Endothelial cell of umbilical vein (primary cell): ENCODE measurements around the gene SPAAR. TPM values are rescaled to one million over a fixed set of nuclear protein-coding genes. Genes with fewer than 3 reads are reported as not detected.

ENCODE experiments used
- BruUV-seq: library from RNA; stranded (reverse); fragments of 400-500 nt; replicated peaks from 2 replicates; lab custom pipeline; 2021; lab: Mats Ljungman, UMichigan
- CTCF ChIA-PET: fragments of 300-600, 350-600 bp; sonication (Branson Sonifier 250); formaldehyde crosslinking; loops from one replicate; lab custom pipeline; 2021; ENCODE audit warnings: antibody characterized with exemption, inconsistent platforms; lab: Charles Lee
- POLR2A ChIA-PET: fragments of 300-600, 350-600 bp; sonication (Branson Sonifier 250); formaldehyde crosslinking; loops from one replicate; lab custom pipeline; 2021; ENCODE audit warnings: antibody characterized with exemption, inconsistent platforms; lab: Charles Lee
- DNase-seq: peaks from one replicate; pipeline ENCODE4 v3.0.0-alpha.2; 2011; ENCODE audit warnings: low read depth, low spot score
- FAIRE-seq: peaks from 2 replicates; lab custom pipeline; 2011; peaks lifted over from hg19 to GRCh38; lab: Jason Lieb, UNC
- H2AFZ ChIP-seq: 2 replicates; pipeline ENCODE4 v1.6.0; 2012; ENCODE audit warnings: low read depth, low read length, control low read depth, inconsistent platforms
- H3K27ac ChIP-seq: 2 replicates; pipeline ENCODE4 v1.5.1; 2011; ENCODE audit warnings: low read depth, mild to moderate bottlenecking, control low read depth, low read length, moderate library complexity; ENCODE audit not compliant: insufficient read depth
- H3K27me3 ChIP-seq, 2 experiments: 2 replicates each; pipeline versions ENCODE4 v1.6.0 to v1.6.1; 2011; ENCODE audit warnings: low read length in 2 of 2, mixed read lengths in 1 of 2; ENCODE audit not compliant: control insufficient read depth in 2 of 2, insufficient read depth in 2 of 2
- H3K36me3 ChIP-seq, 2 experiments: 2 replicates in 1 of 2; 3 replicates in 1 of 2; pipeline ENCODE4 v1.5.1; 2011; ENCODE audit warnings: low read length in 2 of 2, mild to moderate bottlenecking in 1 of 2, moderate library complexity in 1 of 2; ENCODE audit not compliant: control insufficient read depth in 2 of 2, insufficient read depth in 2 of 2; ENCODE audit errors: extremely low read depth in 1 of 2
- H3K4me1 ChIP-seq: 3 replicates; pipeline ENCODE4 v1.5.1; 2011; ENCODE audit warnings: mild to moderate bottlenecking, low read length; ENCODE audit not compliant: control insufficient read depth, insufficient read depth; ENCODE audit errors: extremely low read depth
- H3K4me2 ChIP-seq: 2 replicates; pipeline ENCODE4 v1.6.1; 2011; ENCODE audit warnings: low read length, control low read depth, mixed read lengths; ENCODE audit not compliant: insufficient read depth
- H3K4me3 ChIP-seq, 3 experiments: fragments of 200-600 bp in 1 of 3; sonication (generic), shearing (Covaris generic) in 1 of 3; replicated peaks in 1 of 3; 2 replicates each; pipeline ENCODE4 v1.5.1; 2011 to 2016; ENCODE audit warnings: control low read depth in 3 of 3, low read length in 3 of 3, mild to moderate bottlenecking in 2 of 3, inconsistent platforms in 1 of 3, low read depth in 1 of 3, moderate library complexity in 1 of 3; ENCODE audit not compliant: insufficient read depth in 1 of 3
- H3K79me2 ChIP-seq: 2 replicates; pipeline ENCODE4 v1.6.0; 2012; ENCODE audit warnings: low read length, inconsistent platforms; ENCODE audit not compliant: control insufficient read depth, insufficient read depth
- H3K9ac ChIP-seq: replicated peaks from 2 replicates; pipeline ENCODE3; 2011; ENCODE audit warnings: low read length, control low read depth; ENCODE audit not compliant: insufficient read depth; ENCODE audit errors: extremely low read depth
- H3K9me1 ChIP-seq: replicated peaks from 3 replicates; pipeline ENCODE4 v1.6.0; 2011; ENCODE audit warnings: mild to moderate bottlenecking, low read length; ENCODE audit not compliant: control insufficient read depth, insufficient read depth; ENCODE audit errors: extremely low read depth
- H3K9me3 ChIP-seq: replicated peaks from 2 replicates; pipeline ENCODE4 v1.5.1; 2012; ENCODE audit warnings: low read length, inconsistent platforms; ENCODE audit not compliant: control insufficient read depth, insufficient read depth
- H4K20me1 ChIP-seq: replicated peaks from 2 replicates; pipeline ENCODE3; 2011; ENCODE audit warnings: mild to moderate bottlenecking, low read length; ENCODE audit not compliant: control insufficient read depth, insufficient read depth; ENCODE audit errors: extremely low read depth
- CTCF ChIP-seq, 2 donors: IDR thresholded peaks; 1 replicate in 1 of 2; 2 replicates in 1 of 2; pipeline ENCODE4 v1.5.1; 2011; ENCODE audit warnings: low read length in 2 of 2, mild to moderate bottlenecking in 2 of 2, moderate library complexity in 2 of 2, control low read depth in 1 of 2, inconsistent platforms in 1 of 2, low read depth in 1 of 2; ENCODE audit not compliant: insufficient read depth in 1 of 2; ENCODE audit errors: extremely low read depth in 1 of 2
- EZH2 ChIP-seq: IDR thresholded peaks from 2 replicates; pipeline ENCODE4 v1.6.1; 2012; ENCODE audit warnings: borderline replicate concordance, low read depth, mild to moderate bottlenecking, moderate library complexity, low read length, inconsistent platforms; ENCODE audit not compliant: severe bottlenecking
- FOS ChIP-seq: IDR thresholded peaks from 2 replicates; pipeline ENCODE4 v1.6.1; 2011; ENCODE audit warnings: mild to moderate bottlenecking, low read length, moderate library complexity, borderline replicate concordance; ENCODE audit not compliant: insufficient read depth
- GATA2 ChIP-seq: IDR thresholded peaks from 2 replicates; pipeline ENCODE4 v1.7.0; 2011; ENCODE audit warnings: low read depth, mild to moderate bottlenecking, moderate library complexity, mixed read lengths, low read length; ENCODE audit not compliant: insufficient read length, insufficient read depth
- JUN ChIP-seq: IDR thresholded peaks from 2 replicates; pipeline ENCODE4 v1.6.1; 2011; ENCODE audit warnings: borderline replicate concordance, low read depth; ENCODE audit not compliant: insufficient read length, insufficient read depth
- MAX ChIP-seq: IDR thresholded peaks from 2 replicates; pipeline ENCODE4 v1.6.1; 2011; ENCODE audit not compliant: insufficient read depth, insufficient read length
- MYC ChIP-seq: IDR thresholded peaks from one replicate; pipeline ENCODE4 v1.6.1; 2011; ENCODE audit warnings: mild to moderate bottlenecking, low read depth, low read length
- POLR2A ChIP-seq: IDR thresholded peaks from 2 replicates; pipeline ENCODE4 v1.6.1; 2012; ENCODE audit warnings: low read depth, mild to moderate bottlenecking, control low read depth, low read length
- POLR2AphosphoS5 ChIP-seq: IDR thresholded peaks from 2 replicates; pipeline ENCODE4 v1.6.1; 2012; ENCODE audit warnings: low read depth, mild to moderate bottlenecking, control low read depth, low read length, moderate library complexity; ENCODE audit not compliant: insufficient read depth
- dilution Hi-C: fragments of 300-500 bp; cut with MboI; formaldehyde crosslinking; loops from one replicate; pipeline ENCODE4 v1.15.0; 2019; ENCODE audit warnings: low sequenced_read_pairs; ENCODE audit not compliant: extremely low pct_ligation_motif_present
- intact Hi-C: fragments of 100-400 bp; cut with micrococcal nuclease; formaldehyde crosslinking; loops from one replicate; pipeline ENCODE4 v1.10.0; 2022
- polyA plus RNA-seq, 4 experiments: library from polyadenylated mRNA; depleted of rRNA in 3 of 4; stranded (reverse) in 3 of 4; unstranded in 1 of 4; fragments of >200 nt; gene quantifications; 2 replicates each; pipeline versions ENCODE4 v1.2.1 to v1.2.3, GENCODE V29; 2011 to 2012; ENCODE audit warnings: missing spikeins in 1 of 4
- total RNA-seq: library from RNA; stranded (reverse); gene quantifications from 2 replicates; pipeline ENCODE4 v1.2.3, GENCODE V29; 2021

The SPAAR gene
- total and polyA plus RNA-seq, 2 donors (not counting 3 experiments of a cell fraction or from before 2014, with no cell fraction given) = 20.8 to 24.8 TPM

GRCh38 chr9:35869621-35870216, 39.6 kb upstream of the SPAAR start:
- TF ChIP-seq MAX = no peak
- no peak for TF ChIP-seq GATA2
- TF ChIP-seq POLR2A = no peak
- no peak for TF ChIP-seq MYC
- TF ChIP-seq EZH2 = no peak
- no peak for TF ChIP-seq JUN
- no peak for TF ChIP-seq FOS
- no peak for TF ChIP-seq CTCF (IDR thresholded peaks at IDR 0.05; ENCODE audit: extremely low read depth in 1 of 2, insufficient read depth in 1 of 2, low read depth in 1 of 2, low read length in 2 of 2)
- TF ChIP-seq POLR2AphosphoS5 = no peak
- dilution Hi-C loops = no loop called here
- FAIRE-seq = no peak
- H4K20me1 ChIP-seq = no peaks in the 10 kb centered on the region
- no peaks in the 10 kb centered on the region for H3K36me3 ChIP-seq
- no peak for DNase-seq
- H2AFZ ChIP-seq = no peak overlapping the region
- no TSS peak for BruUV-seq
- POLR2A ChIA-PET = no interaction called here
- H3K27ac ChIP-seq = no peak overlapping the region
- H3K27me3 ChIP-seq = peaks cover 0 to under 1% of the 10 kb centered on the region in 2 experiments
- no peaks in the 10 kb centered on the region for H3K4me1 ChIP-seq
- no peaks in the 10 kb centered on the region for H3K79me2 ChIP-seq
- no peaks in the 10 kb centered on the region for H3K9me3 ChIP-seq
- CTCF ChIA-PET = interaction anchor here (1.0 to 3.0 kb wide), 4 partner anchors 10 to 80 kb away, joined by 3 to 13 read pairs (median 6); no protein-coding TSS in a partner anchor
- no peak overlapping the region for H3K9ac ChIP-seq
- H3K4me2 ChIP-seq = no peak overlapping the region
- intact Hi-C loops = no loop called here
- H3K4me3 ChIP-seq = no peak overlapping the region
- no peaks in the 10 kb centered on the region for H3K9me1 ChIP-seq
